ENCODE results near the gene CHPF.

CHPF gene

DNA sequence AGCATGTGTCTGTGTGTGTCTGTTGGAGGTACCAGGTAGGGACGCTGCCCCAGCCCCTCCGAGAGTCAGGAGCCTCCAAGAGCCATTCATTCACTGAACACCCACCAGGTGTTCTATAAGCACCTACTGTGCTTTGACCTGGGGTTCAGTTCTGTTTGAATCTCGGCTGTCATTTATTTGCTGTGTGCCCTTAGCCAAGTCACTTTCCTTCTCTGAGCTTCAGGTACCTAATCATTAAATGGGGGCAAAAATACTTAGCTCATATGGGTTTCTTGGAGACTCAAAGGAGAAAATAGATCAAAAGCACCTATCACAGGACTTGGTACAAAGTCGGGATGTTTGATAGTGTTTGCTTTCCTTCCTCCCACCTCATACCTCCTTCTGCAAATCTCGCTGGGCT lies 16.1 kb downstream of the CHPF start:
- DNase-seq = no peak

DNA sequence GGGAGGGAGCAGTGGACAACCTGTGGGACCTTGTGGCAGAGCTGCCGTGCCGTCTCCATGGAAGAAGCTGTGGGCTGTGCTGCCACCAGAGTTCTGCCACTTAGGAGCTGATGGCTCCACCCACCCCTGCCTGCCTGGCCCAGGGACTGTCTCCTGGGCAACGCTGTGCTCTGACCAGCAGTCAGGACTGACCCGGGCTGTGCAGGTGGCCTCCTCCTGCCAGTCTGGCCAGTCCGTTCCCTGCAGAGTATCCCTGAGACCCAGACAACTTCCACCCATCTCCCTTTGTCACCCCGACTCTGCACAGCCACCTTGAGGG lies 16.6 kb downstream of the CHPF start:
- DNase-seq = no peak

DNA sequence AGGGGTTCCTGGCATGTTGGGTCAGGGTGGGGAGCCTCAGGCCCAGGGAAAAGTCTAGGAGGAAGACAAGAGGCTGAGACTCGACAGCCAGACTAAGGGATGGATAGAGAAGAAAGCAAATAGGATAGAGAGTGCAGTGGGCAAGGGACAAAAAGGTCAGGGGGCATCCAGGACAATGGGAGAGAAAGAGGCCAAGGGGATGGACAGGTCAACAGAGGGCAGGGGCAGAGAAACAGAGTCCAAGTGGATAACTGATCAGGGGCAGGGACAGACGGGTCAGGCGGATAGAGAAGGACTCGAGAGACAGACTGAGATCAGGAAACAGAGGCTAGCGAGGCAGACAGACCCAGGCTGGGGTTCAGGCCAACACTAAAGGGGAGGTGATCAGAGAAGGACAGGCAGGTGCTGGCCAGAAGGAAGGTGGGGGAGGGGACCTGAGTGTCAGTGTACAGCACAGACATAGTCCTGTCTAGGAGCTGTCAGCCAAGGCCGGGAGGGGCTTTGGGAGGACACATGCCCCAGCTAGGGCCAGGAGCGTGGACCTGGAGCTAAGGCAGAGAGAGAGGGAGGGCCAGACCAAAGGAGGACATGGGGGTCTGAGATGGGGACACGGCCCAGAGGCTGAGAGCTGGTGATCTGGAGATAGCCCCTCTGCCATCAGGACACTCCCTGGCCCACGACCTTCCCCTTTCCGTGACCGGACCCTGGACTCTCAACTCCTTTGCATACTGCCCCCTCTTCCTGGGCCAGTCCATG lies 17.1 kb downstream of the CHPF start:
- no peak for DNase-seq

DNA sequence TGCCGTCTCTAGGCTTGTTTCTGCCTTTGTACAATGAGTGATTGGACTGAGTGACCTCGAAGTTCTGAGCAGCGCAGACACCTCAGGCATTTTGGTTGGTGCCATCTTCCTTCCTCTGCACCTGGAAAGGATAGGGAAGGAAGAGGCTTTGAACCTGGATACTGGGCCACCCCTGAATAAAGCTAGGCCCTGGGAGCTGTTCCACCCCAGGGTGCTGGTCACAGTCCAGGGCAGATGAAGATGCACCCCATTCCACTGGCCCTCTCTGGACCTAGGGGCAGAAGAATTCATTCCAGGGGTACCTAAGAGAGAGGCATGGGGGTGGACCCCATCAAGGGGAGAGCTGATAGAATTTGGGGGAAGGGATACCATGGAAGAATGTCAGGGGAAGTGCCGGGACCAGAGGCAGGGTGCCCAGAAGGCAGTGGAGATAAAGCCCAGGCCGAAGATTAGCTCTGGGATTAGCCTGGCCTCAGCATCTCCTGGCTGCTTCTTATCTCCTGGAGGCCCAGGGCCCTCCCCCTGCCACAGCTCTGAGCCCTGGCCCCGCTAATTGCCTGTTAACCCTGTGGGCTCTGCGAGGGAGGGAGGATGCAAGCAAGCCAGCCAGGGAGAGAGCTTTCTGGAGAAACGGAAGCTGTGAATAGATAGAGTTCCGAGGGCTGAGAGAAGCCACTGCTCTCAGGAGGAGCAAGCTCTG lies 17.9 kb downstream of the CHPF start:
- DNase-seq = no peak

DNA sequence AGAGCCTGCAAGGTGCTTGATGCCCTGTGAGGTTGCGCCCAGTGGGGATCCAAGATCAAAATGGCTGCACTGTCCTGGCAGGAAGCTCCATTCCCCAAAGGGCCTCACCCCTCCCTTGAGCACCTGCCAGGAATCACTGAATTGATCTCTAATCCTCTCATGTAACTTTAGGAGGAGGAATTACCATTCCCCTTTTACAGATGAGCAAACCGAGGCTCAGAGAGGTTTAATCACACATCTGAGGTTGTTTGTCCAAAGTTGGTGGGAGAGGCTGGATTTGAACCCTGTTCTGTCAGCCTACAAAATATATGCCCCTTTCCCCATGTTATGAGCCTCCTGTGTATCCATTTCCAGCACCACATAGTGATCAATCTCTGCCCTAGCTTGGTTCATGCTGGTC lies 18.8 kb downstream of the CHPF start:
- no peak for DNase-seq

DNA sequence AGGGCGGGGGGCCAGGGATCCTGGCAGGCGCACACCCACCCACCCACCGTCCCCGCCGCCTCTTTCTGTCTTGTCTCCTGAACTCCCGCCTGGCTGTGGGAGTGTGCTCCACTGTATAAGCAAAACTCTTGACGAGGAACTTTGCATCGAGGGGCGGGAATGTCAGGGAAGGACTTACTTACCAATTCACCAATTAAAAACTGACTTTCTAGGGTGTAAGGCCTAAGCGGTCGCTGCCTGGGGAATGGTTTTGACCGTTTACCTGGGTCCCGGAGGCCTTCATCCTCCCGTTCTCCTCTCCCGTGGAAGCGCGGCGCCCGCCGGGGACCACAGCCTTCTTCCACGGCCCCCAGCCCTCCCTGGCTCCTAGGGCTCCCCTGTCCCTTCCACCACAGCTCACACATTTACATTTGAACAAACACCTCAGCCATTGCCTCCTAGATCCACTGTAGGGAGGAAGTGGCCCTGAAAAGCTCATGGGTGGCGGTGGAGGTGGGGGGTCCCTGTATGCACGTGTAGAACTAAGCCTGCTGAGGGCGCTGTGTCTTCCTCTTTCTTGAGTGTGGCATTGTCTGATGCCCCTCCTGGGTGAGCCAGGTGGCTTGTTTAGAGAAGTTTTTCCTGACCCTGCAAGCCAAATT lies 20.5 kb downstream of the CHPF start:
- no peak for DNase-seq

DNA sequence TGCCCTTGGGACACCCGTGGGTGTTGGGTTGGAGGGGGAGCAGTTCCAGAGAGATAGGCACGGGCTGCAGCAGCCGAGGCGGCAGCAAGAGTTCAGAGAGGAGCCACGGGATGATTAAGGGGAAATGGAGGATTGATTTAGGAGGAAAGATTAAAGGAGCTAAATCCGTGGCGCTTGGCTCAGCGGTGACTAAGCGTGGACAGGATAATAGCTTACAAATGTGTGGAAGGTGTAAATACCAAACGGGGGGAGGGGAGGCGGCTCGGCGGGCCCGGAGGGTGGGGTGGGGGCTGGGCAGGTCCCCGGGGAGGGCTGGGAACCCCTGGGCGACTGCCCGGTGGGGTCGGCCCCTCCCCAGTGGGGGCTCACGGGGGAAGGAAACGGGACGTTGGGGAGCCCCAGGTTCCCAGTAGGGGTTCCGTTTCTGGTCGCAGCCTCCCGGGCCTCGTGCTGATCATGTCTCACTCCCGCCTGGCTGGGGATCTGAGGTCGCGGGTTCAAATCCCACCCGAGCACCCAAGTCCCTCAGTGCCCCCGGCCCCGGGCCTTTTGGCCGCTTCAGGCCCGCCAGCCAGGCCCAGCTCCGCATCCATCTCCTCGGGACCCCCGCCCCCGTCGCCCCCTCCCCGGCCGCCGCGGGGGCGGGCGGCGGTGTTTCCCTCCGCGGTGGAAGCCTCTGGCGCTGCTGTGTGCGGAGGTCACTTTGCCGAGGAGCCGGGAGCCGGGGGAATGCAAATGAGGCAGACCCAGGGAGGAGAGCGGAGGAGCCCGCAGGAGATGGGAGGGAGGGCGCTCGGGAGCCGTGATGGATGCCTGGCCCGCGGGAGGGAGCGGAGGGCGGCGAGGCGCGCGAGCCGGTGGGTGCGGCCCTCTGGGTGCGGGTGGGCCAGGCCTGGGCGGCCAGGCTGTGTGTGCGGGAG lies 21.2 kb downstream of the CHPF start:
- no peak for DNase-seq

DNA sequence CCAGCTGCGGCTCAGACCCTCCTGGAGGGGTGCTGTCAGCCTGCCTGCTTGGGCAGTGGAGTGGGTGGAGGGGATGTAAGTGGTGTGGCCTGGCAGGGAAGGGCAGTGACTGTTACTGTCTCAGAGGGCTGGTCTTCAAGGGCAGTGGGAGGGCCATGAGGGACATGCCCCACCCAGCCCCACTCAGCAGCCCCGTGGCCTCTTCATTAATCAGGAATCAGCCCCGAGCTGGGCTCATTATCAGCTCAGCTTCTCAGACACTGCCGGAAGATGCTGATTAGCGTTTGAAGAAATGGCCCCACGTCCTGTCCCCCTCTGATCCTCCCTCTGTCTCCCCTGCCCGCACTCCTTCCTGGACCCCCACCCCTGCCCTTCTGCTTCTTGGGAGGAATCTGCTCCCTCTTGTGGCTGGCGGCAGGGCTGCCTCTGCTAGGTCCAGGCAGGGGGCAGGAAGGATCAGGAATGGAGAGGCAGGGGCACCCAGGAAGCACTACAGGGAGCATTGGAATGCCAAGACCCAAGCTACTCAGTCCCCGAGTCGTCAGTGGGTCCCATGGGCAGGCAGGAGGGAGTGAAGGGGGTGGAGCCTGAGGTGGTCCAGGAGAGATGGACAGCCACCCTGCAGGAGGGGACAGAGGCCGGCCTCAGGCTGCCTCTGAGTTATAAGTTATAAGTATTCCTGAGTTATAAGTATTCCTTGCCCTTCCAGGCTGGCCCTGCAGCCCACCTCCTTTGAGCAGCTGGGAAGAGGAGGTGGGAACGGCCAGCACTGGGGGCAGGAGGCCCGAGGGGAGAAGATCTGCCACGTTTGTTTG lies 22.3 kb downstream of the CHPF start:
- no peak for DNase-seq

DNA sequence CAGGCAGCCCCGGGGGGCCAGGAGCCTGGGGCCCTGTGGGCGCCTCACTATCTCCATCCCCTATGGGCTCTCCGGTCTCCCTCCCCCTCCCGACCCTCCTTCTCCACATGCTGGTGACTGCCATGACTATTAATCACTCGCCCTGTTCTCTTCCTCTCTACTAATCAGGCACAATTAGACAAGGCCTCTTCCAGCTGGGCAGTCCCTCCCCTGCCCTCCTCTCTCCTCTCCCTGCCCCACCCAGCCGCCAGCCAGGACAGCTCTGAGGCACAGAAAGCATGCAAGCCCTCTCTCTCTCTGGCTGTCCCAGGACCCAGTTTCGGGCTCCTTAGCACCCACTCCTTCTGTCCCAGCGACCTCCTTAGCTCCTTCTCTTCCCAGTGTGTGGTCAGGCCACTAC lies 23.5 kb downstream of the CHPF start:
- no peak for DNase-seq

DNA sequence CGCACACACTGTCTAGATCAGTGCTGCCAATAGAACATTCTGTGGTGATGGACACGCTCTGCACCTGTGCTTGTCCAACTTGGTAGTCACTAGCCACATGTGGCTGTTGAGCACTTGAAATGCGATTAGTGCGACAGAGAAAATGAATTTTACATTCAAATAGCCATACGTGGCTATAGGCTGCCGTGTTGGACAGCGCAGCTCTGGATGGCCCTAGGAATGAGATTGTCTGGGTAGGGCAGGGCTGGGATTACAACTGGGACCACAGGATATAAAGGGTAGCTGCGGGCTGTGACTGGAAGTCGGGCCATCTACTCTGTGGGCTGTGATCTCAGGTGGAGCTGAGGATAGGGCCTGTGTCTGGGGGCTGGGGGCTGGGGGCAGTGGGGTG lies 24.1 kb downstream of the CHPF start:
- DNase-seq = no peak

DNA sequence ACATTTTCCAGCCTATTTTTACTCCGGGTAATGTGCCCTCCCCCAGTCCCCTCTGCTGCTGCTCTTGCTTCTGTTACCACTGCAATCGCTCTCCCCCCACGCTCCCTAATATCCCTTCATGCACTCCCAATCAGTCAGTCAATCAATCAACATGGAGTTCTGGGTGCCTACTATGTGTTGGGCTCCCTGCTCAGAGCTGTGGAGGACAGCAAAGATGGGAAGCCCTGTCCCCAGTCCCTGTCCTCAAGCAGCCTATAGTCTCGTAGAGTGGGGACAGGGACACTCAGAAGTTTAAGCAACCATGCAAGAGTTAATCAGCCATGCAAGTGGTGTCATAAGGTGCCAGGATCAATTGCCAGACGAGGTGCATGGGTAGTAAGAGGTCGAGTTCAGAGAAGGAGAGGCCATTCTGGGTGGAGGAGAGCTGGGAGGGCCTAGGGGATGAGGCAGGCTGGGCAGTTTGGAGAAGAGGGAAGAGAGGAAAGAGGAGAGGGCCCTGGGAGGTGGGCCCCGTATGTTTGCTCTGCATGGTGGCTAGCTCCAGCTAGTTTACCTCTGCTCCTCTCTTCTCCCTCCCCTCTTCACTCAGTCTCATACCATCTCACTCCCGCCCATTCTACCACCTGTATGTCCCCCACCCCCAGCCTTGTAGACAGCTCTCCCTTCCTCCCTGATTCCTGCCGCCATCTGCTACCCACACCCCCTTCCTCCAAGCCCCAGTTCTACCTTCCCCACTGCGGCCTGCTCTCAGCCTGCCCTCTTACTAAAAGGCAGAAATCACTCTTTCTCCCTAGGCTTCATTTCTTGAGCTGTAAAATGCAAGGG lies 25.4 kb downstream of the CHPF start:
- DNase-seq = no peak

DNA sequence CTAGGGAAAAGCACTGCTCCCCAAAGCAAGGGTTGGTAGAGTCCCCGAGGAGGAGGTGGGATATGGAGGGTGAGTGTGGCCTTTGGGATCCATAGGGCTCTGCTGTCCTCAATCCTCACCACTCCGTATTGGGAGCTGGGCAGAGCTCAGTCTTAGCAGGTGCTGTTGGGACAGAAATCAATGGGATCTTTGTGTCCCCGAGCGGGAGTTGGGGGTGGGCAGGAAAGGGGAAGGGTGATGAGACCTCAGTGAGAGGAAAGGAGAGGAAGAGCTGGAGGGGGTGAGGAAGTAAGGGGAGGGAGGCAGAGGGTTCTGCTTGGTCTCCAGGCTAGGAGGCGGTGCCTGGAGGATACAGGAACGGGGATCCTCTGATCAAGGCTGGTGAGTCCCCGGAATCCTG lies 26.7 kb downstream of the CHPF start:
- no peak for DNase-seq

DNA sequence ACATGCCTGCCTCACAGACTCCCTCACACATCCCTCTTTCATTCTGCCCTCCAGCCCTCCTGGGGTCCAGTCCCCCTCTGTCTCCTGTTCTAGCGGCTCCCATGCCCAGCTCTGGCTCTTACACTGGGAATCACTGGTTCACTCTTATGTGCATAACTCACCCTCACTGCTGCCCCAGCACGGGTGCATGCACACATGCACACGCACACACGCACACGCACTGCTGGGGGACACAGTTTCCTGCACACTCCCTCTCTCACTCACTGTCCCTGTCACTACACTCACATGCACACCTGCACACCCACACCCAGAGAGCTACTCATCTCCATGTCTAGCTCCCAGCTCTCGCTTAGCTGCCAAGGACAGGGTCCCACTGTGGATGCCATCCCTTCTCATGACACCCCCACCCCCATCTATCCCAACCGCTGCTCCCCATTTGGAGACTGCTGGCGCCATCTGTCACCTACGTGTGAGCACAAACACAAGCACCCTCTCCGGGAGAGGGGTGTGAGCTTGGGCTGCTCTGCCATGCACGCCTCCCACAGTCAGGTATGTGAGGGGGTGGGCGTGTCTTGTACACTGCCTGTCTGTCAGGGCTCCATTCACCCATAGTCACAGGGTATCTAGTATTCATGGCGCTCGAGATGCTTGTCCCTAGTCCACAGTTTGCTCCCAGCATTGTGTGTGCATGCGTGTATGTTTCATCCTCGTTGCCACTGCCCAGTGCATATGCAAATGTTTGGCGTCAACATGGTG lies 27.6 kb downstream of the CHPF start:
- no peak for DNase-seq

DNA sequence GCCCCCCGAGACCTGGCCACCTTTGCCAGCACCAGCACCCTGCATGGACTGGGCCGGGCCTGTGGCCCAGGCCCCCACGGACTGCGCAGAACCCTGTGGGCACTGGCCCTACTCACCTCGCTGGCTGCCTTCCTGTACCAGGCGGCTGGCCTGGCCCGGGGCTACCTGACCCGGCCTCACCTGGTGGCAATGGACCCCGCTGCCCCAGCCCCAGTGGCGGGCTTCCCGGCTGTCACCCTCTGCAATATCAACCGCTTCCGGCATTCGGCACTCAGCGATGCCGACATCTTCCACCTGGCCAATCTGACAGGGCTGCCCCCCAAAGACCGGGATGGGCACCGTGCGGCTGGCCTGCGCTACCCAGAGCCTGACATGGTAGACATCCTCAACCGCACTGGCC lies 28.8 kb downstream of the CHPF start:
- DNase-seq = no peak

DNA sequence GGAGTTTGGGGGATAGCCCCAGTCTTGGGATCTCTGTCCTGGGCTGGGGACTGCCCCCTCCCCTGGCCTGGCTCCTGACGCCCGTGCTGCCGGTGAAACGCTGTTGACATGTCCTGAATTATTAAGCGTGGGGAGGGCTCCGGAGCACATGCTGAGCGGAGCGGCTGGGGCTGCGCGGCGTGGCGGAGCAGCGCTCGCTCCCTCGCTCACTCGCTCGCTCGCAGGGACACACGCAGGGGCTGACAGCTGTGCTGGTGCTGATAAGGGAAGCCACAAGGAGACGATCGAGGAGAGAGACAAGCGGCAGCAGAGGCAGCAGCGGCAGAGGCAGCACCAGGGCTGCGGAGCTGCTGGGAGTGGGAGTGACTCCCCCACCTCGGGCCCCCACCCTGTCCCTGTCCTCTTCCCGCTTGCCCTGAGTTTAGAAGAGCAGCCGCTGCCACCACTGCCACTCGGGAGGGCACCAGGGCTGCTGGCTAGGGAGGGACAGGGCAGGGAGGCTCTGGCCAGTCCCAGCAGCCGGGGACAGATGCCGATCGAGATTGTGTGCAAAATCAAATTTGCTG lies 29.3 kb downstream of the CHPF start, which contains the start of gene ASIC4:
ASIC4 (plus strand) TSS at position 287 of the 566 bp plus-strand sequence; CDS start at position 530, 243 bp downstream.
- no peak for DNase-seq

DNA sequence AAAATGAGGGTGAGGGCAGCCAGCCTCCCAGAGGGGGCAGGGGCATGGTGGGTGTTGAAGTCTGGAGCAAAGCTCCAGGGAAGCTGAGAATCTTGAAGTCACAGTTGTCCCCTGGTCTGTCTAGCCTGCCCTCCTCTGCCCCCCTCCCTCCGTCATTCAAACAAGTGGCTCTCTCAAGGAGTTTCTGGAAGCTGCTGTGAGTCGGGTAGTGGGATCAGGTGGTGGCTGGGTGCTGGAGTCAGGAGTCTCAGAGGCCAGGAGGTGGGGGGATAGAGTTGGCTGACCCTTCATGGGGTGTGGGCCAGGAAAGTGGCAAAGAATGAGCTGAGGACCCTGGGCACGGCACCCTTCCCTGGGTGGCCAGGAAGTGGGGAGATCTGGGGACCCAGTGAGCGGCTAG lies 29.8 kb downstream of the CHPF start:
- no peak for DNase-seq

DNA sequence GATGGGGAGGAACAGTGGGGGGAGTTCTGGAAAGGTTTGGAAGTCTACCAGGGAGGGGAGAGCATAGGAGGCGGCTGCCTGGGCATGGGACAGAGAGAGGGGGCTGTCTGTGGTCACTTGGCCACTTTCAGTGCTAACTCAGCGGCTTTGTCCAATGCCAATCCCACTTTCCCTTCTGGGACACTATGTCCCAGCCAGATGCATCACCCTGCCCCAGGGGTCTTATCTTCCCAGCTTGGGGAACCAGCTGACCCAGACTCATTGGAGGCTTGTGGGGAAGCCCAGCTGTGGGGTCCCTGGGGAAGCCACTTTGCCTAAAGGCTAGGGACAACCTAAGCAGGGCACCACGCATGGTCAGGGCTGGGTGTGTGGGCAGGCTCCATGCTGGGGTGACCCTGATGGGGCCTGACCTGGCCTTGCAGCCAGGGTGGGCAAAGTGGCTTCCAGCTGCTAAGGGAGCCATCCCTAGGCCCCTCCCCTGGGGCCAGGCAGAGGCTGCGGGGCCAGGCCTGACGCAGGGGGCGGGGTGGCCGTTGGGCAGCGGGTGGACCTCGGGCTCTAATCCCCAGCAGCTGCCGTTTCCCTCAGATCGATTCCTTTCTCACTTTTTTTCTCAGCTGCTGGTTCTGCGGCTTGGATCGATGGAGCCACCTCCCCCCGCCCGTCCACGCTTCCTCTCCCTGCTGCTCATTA lies 30.9 kb downstream of the CHPF start:
- no peak for DNase-seq

DNA sequence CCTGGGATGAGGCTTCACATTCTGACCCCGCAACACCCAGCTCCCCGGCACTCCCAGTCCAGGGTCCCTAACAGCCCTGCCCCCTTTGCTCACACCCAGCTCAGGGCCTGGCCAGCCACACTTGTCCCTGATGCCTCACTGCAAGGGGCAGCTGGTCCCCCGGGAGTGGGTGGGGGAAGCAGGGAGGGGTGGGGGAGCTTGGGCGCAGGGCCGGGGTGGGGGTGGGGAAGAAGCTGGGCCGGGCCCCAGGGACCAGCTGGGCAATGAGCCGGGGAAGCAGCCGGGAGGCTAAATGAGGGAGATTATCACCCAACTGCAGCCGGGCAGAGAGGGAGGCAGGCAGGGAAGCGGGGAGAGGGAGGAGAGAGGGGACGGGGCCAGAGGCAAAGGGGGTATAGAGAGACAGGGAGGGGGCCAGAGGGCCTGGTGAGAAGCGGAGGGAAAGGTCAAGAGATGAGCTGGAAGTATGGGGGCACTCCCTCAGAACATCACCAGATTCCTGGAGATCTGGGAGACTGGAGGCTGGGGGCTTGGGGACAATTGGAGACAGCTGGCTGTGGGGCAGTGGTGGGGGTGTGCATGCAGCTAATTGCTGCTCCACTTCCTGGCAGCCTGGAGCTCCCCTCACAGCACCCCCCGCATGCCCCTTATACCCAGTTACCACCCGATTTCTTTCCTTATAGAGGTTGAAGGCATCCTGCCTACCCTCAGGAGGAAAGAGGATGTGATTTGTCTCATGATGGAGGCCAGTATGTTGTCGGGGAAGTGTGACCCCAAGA lies 31.9 kb downstream of the CHPF start:
- no peak for DNase-seq

Measured in SIG-M5 (cell line).